Measurements from ENCODE around the gene MKI67.

Gene MKI67

DNA sequence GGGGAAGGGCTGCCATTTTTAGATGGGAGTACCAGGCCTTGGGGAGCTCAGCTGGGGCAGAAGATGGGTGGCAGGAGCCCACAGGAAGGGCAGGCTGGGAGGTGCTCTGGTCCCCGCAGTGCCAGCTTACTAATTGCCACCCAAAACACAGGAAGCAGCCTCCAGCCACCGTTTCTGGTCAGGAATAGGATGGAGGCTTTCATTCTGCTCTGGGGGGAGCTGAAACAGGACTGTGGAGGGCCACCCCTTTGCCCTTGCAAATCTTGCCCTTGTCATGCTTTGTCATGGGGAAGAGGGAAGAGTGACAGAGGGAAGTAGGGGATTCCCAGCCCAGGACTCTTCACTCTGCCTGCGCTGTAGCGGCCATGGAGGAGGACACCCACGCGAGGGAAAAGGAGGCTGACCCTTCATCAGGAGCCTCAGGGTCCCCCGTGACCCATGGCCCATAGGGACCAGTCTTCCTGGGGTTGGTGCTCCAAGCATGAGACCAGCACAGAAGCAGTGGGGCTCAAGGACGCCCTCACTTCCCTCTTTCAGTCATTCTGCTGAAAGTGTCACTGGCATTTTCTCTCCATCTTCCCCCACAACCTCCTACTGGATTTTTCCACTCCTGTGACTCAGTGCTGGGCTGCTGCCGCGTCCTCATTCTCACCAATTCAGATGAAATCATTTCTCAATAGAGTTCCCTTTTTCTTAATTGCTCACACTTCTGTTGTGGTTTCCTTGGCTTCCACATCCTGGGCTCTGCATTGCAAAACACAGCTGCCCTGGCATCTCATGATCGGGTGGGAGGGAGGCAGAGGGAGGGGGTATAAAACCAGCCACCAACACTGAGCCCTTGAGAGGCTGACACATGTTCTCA, 61.9 kb downstream of the MKI67 start:
- DNase-seq (ENCODE audit: low spot score) = no peak

DNA sequence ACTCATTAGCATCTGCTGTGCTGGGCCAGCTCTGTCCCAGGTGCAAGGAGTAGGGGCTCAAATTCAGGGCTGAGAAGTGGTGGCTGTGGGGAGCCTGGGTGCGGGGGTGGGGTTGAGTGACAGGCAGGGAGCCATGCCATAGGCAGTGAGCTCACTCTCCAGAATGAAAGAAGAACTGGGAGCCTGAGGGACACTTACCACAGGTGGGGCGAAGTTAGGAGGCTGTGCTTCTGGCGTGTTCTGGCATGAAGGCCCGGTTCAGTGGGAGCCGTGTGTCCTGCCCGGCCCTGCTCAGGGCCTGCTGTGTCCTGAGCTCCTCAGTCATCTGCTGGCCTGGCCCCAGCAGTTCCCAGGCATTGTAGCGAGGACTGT, 62.5 kb downstream of the MKI67 start:
- no peak for DNase-seq (ENCODE audit: low spot score)

DNA sequence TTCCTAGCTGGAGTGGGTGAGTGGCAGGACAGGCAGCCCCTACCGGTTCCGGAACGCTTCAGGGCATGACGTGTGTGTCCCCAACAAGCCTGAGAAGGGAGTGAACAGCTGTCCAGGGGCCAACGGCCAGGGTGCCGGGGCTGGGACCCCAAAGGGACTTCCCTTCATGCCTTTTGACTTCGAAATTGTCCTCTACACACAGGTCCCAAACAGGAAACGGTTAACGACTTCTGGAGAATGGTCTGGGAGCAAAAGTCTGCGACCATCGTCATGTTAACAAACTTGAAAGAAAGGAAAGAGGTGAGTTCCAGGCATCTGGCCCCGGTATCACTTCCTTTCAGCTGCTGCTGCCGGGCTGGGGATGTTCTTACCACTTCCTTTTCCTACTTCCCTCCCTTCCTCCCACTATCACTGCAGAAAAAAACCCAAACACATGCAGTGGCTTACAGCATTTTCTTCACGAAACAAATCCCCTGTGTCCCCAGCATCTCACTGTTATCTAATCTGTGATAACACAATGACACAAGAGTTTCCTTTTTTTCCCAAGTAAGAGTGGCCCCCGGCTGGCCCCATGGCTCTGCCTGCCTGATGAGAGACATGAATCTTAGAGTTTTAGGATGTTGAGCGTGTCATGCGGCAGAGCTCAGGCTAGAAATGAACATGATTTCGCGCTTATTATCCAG, 63.2 kb downstream of the MKI67 start:
- DNase-seq (ENCODE audit: low spot score) = no peak

DNA sequence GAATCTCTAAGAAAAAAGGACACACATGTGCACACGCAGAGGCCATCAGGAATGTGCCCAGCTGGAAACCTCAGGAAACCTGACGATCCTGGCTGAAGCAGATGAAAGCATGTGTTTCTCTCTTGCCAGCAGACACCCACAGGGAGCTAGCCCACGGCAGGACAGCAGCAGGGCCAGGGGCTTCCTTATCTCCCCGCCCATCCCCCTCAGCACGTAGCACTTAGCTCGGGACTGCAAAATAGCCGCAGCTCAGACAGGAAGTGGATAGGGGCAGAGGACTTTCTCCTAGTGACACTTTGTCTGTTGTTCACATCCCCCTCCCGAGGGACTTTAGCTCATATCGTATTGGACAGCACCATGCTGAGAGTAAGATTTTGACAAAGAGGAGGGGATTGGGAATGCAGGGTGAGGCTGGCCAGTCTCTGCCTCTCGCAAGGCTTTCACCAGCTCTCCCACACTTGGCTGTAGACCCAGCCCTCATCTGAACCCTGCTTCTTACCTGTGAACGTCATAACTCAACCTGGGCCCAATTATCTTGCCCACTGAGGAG, 63.8 kb downstream of the MKI67 start:
- no peak for DNase-seq (ENCODE audit: low spot score)

DNA sequence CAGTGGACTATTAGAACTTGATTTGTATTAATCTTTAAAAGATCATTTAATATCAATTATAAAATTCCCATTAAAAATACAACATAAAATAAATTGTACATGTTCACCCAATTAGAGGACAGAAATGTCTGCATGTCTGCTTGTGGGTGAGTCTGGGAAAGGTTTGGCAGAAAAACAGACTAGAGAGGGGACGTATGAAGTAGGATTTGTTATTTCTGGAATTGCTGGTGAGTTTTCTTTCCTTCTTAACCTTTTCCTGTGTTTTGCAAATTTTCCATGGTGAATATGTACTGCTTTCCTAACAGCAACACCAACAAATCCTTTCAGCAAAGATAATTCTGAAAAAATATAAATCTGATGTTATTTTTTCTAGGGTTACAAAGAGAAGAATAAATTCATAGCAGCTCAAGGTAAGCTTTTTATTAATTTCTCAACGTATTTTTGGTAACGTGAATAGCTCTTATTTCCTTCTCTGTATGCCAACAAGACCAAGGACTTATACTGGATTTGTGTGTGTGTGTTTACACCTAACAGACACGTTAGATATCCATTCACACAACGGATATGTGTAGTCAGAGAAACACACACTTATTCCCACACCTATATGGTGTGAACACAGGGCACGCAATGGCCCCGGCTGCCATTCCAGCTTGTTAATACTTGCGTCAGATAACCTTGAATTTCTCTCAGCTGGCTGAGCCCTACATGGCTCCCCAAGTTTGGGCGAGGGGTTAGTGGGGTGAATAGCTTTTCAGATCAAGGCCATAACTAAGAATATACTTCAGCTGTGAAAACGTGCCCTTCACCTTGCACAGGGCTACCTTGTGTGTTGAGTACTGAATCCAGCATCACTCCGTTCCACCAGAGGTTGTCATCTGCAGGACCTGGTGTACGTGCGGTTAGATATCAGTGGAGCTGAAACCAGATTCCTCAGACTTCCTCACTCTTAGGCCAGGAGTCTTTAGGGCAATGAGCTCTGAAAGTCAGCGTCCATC, 64.6 kb downstream of the MKI67 start:
- DNase-seq (ENCODE audit: low spot score) = no peak

DNA sequence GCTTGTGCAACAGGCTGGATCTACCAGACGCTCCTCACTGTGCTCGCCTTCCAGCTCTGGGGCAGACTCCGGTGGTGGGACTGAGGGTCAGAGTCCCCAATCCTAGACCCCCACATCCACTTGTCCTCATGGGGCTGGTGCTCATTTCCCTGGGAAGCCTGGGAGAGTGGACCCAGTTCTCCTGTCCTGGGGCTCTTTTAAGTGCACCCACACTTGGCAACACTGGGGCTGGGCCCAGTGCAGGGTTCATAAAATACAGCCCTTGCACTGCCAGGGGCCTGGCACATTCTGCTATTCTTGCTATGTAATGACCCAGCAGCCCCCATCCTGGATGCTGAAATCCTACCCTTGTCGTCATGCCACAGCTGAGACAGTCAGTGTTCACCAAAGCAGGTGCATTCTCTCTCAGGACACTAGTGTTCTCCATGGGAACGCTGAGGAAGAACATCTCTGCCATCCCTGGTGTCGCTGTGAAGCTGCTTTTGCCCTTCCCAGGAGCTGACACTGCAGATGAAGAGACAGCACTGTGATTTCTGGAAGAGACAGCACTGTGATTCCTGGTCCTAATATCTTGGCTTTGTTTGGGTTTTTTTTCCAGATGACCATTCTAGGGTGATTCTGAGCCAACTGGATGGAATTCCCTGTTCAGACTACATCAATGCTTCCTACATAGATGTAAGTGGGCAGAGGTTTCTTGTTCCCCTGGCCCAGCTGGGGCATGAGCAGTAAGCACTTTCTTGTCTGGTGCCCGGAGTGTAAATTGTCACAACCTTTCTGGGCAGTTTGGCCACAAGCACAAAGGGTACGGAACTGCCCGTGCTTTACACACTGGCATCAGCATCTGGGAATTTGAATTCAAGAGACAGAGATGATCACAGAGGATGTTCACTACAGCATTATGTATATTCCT, 65.6 kb downstream of the MKI67 start:
- no peak for DNase-seq (ENCODE audit: low spot score)

DNA sequence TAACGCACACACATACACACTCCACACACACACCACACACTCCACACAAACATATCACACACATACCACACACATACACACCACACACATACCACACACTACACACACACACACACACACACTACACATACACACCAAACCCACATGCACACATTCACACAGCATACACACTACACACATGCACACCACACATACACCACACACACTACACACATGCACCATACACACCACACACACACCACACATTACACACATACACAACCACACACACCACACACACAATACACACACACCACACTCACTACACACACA, 66.3 kb downstream of the MKI67 start:
- DNase-seq (ENCODE audit: low spot score) = no peak

DNA sequence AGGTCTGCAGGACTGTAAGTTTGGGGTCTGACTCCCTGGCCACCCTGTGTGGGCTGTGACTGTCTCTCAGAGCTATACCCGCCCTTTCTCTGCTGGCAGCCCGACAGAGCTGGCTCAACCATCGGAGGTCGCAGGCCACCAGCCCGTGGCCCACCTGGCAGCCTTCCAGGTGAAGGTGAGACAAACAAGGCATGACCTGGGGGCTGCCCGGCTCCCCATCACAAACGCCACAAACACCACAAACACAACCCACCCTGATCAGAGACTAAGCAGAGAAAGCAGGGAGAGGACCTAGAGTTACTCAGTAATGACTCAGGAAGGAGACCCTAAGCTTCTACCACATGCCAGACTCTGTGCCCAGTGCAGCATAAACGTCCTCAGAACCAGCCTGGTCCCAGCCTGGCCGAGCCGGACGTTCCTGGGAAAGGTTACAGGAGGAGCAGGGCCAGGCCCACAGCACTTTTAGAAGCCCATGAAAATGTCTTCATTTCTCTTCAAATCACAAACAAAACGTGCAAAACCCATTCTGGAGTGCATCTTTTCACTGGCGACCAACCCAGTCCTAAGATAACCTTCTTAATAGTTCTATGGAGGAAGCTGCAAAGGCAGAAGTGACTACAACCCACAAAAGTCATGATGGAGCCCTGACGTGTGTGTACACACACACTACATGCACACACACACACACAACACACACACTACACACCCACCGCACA, 66.8 kb downstream of the MKI67 start:
- DNase-seq (ENCODE audit: low spot score) = no peak

DNA sequence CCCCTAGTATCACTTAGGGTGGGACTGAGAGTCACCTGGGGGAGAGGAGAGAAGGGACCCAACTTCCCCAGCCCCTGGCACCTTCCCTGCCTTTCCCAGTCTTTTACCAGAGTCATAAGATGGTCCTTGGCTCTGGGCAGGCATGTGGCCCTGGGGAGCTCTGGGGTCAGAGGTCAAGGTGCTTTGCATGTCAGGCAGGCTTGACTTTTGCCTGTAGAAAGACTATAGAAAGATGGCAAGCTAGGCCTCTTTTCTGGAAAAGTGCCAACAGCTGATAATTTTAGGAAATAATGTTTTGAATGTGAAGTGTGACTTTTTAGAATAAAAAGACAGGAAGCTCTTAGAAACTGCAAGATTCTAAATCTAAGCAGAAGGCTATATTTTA, 67.5 kb downstream of the MKI67 start:
- DNase-seq (ENCODE audit: low spot score) = no peak

DNA sequence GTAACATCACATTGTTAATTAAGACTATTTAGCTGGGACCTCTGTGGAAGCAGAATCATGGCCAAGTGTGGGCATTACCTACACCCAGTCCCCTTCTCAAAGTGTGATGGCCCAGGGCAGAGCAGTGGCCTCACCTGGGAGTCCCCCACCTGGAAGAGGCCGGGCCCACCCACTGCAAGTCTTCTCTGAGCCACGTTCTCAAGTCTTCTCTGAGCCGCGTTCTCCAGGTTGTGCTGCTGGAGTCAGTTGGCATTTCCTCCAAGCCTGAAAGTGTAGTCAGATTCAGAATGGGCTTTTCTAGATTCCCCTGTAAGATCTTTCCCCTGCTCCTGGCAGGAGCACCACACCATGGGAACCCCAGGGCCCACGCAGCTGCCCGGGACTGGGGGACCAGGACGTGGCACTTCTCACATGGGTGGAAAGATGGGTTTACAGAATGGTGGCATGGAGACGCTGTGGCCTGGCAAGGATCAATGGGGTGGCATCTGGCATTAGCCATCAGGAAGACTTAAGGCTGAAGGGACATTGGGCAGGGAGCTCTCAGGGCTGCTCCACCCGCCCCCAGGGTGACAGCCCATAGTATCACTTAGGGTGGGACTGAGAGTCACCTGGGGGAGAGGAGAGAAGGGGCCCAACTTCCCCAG, 68.0 kb downstream of the MKI67 start:
- DNase-seq (ENCODE audit: low spot score) = no peak

DNA sequence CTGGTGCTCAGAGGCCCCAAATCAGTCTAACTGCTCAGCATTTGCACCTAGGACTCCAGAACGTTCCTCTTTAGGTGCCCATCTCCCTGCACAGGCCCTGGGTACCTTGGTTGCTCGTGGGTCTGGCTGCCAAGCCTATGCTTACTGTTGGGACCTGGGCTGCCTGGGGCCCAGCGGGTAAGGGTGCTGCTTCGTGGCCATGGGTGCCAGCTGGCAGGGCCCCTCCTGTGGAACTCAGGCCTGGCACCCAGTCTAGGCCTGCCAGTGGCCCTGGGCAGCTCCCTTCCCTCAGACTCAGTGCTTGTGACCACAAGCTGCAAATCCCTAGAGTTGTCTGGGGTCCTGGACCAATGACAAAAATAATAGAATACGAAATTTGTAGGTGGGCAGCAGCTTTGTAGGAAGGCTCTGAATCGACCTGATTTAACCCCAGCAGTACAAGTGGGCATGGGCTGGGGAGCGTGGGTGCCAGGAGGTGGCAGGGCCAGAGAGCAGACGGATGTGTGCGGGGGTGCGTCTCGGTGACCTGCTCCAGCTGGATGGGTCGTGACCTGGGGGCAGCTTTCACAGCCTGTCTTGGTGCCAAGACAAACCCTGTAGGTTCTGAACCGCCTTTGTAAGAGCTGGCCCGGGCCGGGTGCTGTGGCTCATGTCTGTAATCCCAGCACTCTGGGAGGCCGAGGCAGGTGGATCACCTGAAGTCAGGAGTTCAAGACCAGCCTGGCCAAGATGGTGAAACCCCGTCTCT, 69.7 kb downstream of the MKI67 start:
- no peak for DNase-seq (ENCODE audit: low spot score)

DNA sequence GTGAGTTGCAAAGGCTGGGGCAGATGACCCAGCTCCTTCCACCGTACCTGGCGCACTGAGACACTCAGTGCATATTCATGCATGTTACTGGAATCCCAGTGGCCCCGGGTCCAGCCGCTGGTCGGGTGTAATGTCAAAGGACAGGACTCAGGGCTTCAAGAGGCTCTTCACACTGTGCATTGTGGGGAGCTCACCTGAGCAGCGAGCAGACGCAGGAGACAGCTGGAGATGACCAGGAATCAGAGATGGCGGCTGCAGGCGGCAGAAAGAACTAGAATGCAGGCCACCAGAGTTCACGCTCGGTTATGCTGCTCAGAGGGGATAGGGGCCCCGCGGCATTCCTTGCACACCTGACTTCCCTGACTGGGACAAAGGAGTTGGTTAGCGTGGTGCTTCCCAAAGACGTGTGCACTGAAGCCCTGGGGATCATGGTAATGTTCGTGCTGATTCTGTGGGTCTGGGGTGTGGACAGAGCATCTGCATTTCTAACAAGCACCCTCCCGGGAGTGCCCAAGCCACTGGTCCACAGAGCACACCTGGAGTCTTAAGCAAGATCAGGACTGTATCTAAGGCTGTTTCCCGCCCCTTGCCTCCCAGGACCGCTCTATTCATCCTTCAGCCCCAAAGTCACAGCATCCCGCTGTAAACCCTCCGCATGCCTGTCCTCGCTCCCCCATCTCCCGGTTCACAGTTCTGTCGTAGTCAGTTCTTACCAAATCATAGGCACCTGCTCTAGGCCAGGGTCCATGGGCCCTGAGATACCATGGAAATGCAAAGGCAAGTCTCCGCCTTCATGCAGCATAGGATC, 71.0 kb downstream of the MKI67 start:
- DNase-seq (ENCODE audit: low spot score) = no peak

DNA sequence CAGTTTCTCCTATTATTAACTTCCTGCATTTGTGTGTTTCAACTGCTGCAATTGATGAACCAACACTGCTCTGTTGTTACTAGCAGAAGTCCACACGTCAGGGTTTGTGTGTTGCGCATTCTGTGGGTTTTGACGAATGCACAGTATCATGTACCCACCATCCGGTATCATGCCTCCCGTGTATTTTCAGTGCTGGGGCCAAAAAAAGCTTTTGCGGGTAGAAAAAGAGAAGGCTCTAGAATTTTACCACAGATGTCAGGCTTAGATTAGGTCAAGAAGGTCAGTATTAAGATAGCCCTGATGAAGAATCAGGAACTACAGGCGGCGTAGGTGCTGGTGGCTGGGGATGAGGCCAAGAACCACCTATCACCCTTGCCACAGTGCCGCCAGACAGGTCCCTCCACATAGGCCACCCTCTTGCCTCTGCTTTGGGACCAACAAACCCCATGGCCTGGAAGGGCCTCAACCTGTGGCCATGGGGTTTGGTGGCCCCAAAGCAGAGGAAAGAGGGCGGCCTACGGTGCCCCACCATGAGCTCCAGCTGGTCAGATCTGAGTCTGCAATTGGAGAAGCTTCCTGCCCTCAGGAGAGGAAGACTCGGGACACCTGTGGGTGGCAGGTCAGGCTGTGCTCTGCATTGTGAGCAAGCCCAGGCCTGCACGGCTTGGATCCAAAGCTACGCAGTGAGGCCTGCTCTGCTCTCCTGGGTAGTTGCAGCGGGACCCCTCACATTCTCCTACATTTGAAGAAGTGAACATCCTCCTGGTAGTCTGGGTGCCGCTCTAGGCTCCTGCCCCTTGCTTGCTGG, 71.9 kb downstream of the MKI67 start:
- DNase-seq (ENCODE audit: low spot score) = no peak

DNA sequence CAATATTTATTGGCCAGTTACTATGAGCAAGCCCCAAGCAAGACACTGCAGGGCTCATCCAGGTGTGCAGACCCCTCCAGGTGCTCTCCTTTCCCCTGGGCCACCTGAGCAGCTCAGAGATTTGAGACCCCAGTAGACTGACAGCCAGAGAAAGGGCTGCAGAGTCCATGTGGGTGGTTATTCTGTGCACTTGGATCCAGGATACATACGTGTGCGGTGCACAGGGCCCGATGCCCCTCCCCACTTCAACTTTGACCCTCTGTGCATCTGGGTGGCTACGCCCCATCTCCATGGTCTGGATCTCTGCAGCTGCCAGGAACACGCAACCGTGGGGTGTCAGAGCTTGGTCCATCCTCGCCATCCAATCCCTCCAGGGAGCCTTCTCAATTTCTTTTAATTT, 72.9 kb downstream of the MKI67 start:
- no peak for DNase-seq (ENCODE audit: low spot score)

DNA sequence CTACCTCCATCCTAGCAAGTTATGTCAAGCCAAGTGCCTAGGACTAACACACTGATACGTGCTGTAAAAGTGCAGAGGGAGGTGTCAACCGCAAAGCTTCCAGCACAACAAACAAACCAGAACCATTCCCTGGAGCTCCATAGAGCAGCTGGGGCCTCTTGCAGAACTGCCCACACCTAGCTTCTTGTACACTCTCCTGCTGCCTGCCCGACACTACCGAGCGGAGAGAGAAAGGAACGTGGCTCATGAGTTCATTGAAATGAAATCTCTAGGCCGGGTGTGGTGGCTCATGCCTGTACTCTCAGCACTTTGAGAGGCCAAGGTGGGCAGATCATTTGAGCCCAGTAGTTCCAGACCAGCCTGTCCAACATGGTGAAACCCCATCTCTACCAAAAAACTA, 73.5 kb downstream of the MKI67 start:
- DNase-seq (ENCODE audit: low spot score) = no peak

DNA sequence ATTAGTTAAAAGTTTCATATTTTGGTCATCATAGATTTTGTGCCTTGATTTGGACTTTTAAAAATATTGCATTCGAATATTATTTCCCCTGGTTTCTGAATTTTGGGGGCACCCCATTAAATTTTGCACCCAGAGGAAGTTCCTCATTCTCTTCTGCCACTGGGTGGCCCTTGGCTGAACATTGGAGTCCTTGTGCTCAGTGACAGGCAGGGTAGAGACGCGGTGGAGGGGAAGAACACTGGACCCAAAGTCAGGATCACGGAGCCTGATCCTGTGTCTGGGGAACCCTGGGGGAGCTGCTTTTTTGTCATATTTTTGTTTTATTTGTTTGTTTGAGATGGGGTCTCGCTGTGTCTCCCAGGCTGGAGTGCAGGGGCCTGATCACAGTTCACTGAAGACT, 74.7 kb downstream of the MKI67 start:
- no peak for DNase-seq (ENCODE audit: low spot score)

DNA sequence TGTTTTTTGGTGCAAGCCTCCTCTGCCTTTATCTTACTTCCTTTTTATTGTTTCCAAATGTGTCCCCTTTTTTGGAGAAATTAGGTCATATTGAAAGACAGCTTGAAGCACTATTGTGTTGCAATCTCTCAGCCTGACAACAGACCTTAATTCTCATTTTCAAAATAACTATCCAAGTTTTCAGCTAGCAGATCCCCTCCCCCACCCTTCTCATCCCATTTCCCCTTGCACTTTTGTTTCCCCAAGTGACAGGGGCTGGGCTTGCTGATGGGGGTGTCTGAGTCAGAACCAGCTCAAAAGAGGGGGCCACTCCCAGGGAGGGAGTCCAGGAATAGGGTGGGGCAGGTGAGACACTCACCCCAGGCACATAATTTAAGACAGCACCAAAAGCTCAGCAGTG, 75.3 kb downstream of the MKI67 start:
- no peak for DNase-seq (ENCODE audit: low spot score)

DNA sequence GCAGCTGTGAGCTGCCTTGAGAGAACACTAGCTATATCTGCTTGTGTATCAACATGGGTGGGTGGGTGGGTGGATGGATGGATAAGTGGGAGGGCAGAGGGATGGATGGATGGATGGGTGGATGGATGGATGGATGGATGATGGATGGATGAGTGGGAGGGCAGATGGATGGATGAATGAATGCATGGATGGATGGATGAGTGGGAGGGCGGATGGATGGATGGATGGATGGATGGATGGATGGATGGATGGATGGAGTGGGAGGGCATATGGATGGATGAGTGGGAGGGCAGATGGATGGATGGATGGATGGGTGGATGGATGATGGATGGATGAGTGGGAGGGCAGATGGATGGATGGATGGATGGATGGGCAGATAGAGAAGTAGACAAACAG, 76.1 kb downstream of the MKI67 start:
- no peak for DNase-seq (ENCODE audit: low spot score)

Data from D341Med (cell line).